CD14-positive monocyte (primary cell): ENCODE measurements around the gene ITPR3. TPM values are rescaled to one million over a fixed set of nuclear protein-coding genes. Genes with fewer than 3 reads are reported as not detected.

Experiments
- DNase-seq, 3 donors: peaks; one replicate each; pipeline ENCODE4 v3.0.0-alpha.2; 2011 to 2022
- H2AFZ ChIP-seq: 2 replicates; pipeline ENCODE4 v1.6.0; 2012; ENCODE audit warnings: mild to moderate bottlenecking, low read depth, low read length, inconsistent platforms; ENCODE audit not compliant: insufficient read depth, poor library complexity, severe bottlenecking
- H3K27ac ChIP-seq, 2 donors: 1 replicate in 1 of 2; 2 replicates in 1 of 2; pipeline ENCODE4 v1.5.1; 2012 to 2013; ENCODE audit warnings: low read length in 2 of 2, control low read depth in 1 of 2, inconsistent platforms in 1 of 2, low read depth in 1 of 2, mild to moderate bottlenecking in 1 of 2
- H3K27me3 ChIP-seq, 2 donors: one replicate each; pipeline versions ENCODE4 v1.6.0 to v1.6.1; 2011 to 2013; ENCODE audit warnings: low read length in 2 of 2; ENCODE audit not compliant: control insufficient read depth in 2 of 2, insufficient read depth in 2 of 2
- H3K36me3 ChIP-seq, 2 donors: replicated peaks in 1 of 2; 1 replicate in 1 of 2; 2 replicates in 1 of 2; pipeline versions ENCODE4 v1.5.1 to v1.6.1; 2012 to 2013; ENCODE audit warnings: low read length in 2 of 2, control low read depth in 1 of 2, inconsistent platforms in 1 of 2, mild to moderate bottlenecking in 1 of 2; ENCODE audit not compliant: insufficient read depth in 2 of 2, control insufficient read depth in 1 of 2
- H3K4me1 ChIP-seq, 2 donors: 1 replicate in 1 of 2; 2 replicates in 1 of 2; pipeline versions ENCODE4 v1.5.1 to v1.6.1; 2012 to 2013; ENCODE audit warnings: low read length in 2 of 2, control low read depth in 1 of 2, inconsistent platforms in 1 of 2, mild to moderate bottlenecking in 1 of 2, moderate library complexity in 1 of 2; ENCODE audit not compliant: insufficient read depth in 2 of 2, control insufficient read depth in 1 of 2
- H3K4me2 ChIP-seq: replicated peaks from 2 replicates; pipeline ENCODE3; 2012; ENCODE audit warnings: low read length, moderate library complexity, mild to moderate bottlenecking; ENCODE audit not compliant: poor library complexity, severe bottlenecking; ENCODE audit errors: extremely low read depth
- H3K4me3 ChIP-seq, 3 experiments: fragments of 200-600 bp in 1 of 3; sonication (generic) in 1 of 3; replicated peaks in 1 of 3; 1 replicate in 2 of 3; 2 replicates in 1 of 3; pipeline ENCODE4 v1.5.1; 2011 to 2013; ENCODE audit warnings: low read length in 3 of 3, mild to moderate bottlenecking in 3 of 3, control low read depth in 2 of 3, low read depth in 2 of 3, inconsistent platforms in 1 of 3, moderate library complexity in 1 of 3
- H3K79me2 ChIP-seq: 2 replicates; pipeline ENCODE4 v1.6.0; 2012; ENCODE audit warnings: mild to moderate bottlenecking, control low read depth, inconsistent platforms, low read length, moderate library complexity; ENCODE audit not compliant: insufficient read depth
- H3K9ac ChIP-seq: 2 replicates; pipeline ENCODE4 v1.6.0; 2017; ENCODE audit warnings: low read length, mild to moderate bottlenecking; ENCODE audit not compliant: insufficient read depth, poor library complexity, severe bottlenecking
- H3K9me3 ChIP-seq, 2 donors: replicated peaks in 1 of 2; 1 replicate in 1 of 2; 2 replicates in 1 of 2; pipeline versions ENCODE4 v1.5.1 to v1.6.1; 2012 to 2013; ENCODE audit warnings: low read length in 2 of 2, control low read depth in 1 of 2; ENCODE audit not compliant: control insufficient read depth in 1 of 2, insufficient read depth in 1 of 2
- H4K20me1 ChIP-seq: 2 replicates; pipeline ENCODE4 v1.6.0; 2012; ENCODE audit warnings: mild to moderate bottlenecking, low read length, control low read depth, moderate library complexity; ENCODE audit not compliant: insufficient read depth
- H3K27ac Mint-ChIP-seq, 7 donors: one replicate each; pipeline ENCODE4 v1.8.0; 2020; ENCODE audit warnings: mild to moderate bottlenecking in 7 of 7, mixed read lengths in 7 of 7, moderate library complexity in 6 of 7, inconsistent platforms in 2 of 7
- H3K27me3 Mint-ChIP-seq, 3 donors: one replicate each; pipeline ENCODE4 v1.8.0; 2021 to 2022; ENCODE audit warnings: low read depth in 3 of 3, mild to moderate bottlenecking in 3 of 3, mixed read lengths in 3 of 3, moderate library complexity in 3 of 3, inconsistent platforms in 1 of 3
- H3K36me3 Mint-ChIP-seq, 2 donors: one replicate each; pipeline ENCODE4 v1.8.0; 2020; ENCODE audit warnings: mixed read lengths in 2 of 2, inconsistent platforms in 1 of 2, mild to moderate bottlenecking in 1 of 2
- H3K4me1 Mint-ChIP-seq: one replicate; pipeline ENCODE4 v1.8.0; 2020; ENCODE audit warnings: mild to moderate bottlenecking, mixed read lengths
- H3K4me3 Mint-ChIP-seq, 2 donors: one replicate each; pipeline ENCODE4 v1.8.0; 2020; ENCODE audit warnings: mild to moderate bottlenecking in 2 of 2, mixed read lengths in 2 of 2, moderate library complexity in 1 of 2
- H3K9me3 Mint-ChIP-seq, 7 donors: one replicate each; pipeline ENCODE4 v1.8.0; 2020 to 2022; ENCODE audit warnings: mixed read lengths in 7 of 7, mild to moderate bottlenecking in 6 of 7, moderate library complexity in 6 of 7, inconsistent platforms in 2 of 7
- WGBS: methylation state at CpG from one replicate; pipeline ENCODE4 v1.1.5; 2013; ENCODE audit warnings: missing lambda C conversion rate; ENCODE audit not compliant: insufficient coverage; 5-methylcytosine and 5-hydroxymethylcytosine counted together
- intact Hi-C, 2 donors: fragments of 100-400 bp; cut with micrococcal nuclease; formaldehyde crosslinking; loops; one replicate each; pipeline versions ENCODE4 v1.15.0 to v1.15.1; 2023
- polyA plus RNA-seq, 3 donors: library from polyadenylated mRNA; depleted of rRNA in 1 of 3; unstranded in 2 of 3; stranded (reverse) in 1 of 3; fragments of 300-500 nt in 2 of 3; fragments of >200 nt in 1 of 3; fragmentation: Illumina TruSeq in 2 of 3; gene quantifications; 1 replicate in 2 of 3; 2 replicates in 1 of 3; pipeline ENCODE4 v1.2.3, GENCODE V29; 2012 to 2021
- TF ChIP-seq, protein P1 (sequence below): fragments of 200-600 bp; IDR thresholded peaks from one replicate; pipeline ENCODE4 v1.8.0; 2022; ENCODE audit warnings: antibody characterized with exemption, mild to moderate bottlenecking

ITPR3 gene
- polyA plus RNA-seq, 3 donors = 1.8 TPM; not detected in 2

GRCh38 chr6:33587529-33587928, 33.6 kb upstream of the ITPR3 start:
- no peak overlapping the region for H2AFZ ChIP-seq
- intact Hi-C loops = loop anchor here in 1 of 2 donors (5.0 kb wide), 1 partner anchor 115 kb away; no protein-coding TSS in a partner anchor
- no peaks in the 10 kb centered on the region for H3K36me3 ChIP-seq
- Mint-ChIP-seq H3K27ac (no peak overlapping the region), H3K27me3 (peaks cover 9 to 12% (median 11%) of the 10 kb centered on the region in 3 donors), H3K4me3 (no peak overlapping the region), H3K9me3 (peaks cover 0 to 3% (median 0%) of the 10 kb centered on the region in 7 donors), H3K36me3 (no peaks in the 10 kb centered on the region), H3K4me1 (peaks cover 17% of the 10 kb centered on the region)
- TF ChIP-seq, protein P1, sequence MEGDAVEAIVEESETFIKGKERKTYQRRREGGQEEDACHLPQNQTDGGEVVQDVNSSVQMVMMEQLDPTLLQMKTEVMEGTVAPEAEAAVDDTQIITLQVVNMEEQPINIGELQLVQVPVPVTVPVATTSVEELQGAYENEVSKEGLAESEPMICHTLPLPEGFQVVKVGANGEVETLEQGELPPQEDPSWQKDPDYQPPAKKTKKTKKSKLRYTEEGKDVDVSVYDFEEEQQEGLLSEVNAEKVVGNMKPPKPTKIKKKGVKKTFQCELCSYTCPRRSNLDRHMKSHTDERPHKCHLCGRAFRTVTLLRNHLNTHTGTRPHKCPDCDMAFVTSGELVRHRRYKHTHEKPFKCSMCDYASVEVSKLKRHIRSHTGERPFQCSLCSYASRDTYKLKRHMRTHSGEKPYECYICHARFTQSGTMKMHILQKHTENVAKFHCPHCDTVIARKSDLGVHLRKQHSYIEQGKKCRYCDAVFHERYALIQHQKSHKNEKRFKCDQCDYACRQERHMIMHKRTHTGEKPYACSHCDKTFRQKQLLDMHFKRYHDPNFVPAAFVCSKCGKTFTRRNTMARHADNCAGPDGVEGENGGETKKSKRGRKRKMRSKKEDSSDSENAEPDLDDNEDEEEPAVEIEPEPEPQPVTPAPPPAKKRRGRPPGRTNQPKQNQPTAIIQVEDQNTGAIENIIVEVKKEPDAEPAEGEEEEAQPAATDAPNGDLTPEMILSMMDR = no peak
- H3K9ac ChIP-seq = no peak overlapping the region
- no peak overlapping the region for H3K4me2 ChIP-seq
- peaks cover 0 to 4% of the 10 kb centered on the region in 2 donors for H3K27me3 ChIP-seq
- no peak for DNase-seq
- peaks cover 9 to 12% of the 10 kb centered on the region in 2 donors for H3K4me1 ChIP-seq
- no peaks in the 10 kb centered on the region for H3K79me2 ChIP-seq
- WGBS = 95% methylated on average over 5 of the region's 8 CpGs
- no peak overlapping the region for H3K27ac ChIP-seq
- H4K20me1 ChIP-seq = no peaks in the 10 kb centered on the region
- no peaks in the 10 kb centered on the region for H3K9me3 ChIP-seq
- no peak overlapping the region for H3K4me3 ChIP-seq

DNA sequence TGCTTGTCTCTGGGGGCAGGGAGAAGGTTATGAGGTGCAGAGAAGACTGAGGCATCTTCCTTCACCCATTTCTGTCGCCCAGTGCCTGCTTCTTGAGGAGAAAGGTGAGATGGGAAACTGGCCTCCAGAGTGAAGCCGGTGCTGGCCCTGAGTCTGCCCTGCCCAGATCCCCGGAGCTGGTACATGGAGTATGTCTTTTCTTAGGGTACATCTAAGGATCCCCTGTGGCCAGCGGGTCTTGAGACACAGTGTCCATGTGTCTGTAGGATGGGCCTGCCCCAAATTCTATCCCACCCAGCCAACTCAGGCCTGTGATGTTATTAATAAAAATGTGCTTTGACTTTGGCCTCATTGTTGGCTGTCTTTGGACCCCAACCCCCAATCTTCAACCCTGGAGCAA, 32.2 kb upstream of the ITPR3 start:
- Histone ChIP-seq H2AFZ (no peak overlapping the region), H3K36me3 (no peaks in the 10 kb centered on the region), H3K9ac (no peak overlapping the region), H3K27ac (no peak overlapping the region), H3K9me3 (no peaks in the 10 kb centered on the region), H3K4me1 (peaks cover 9 to 21% of the 10 kb centered on the region in 2 donors), H4K20me1 (no peaks in the 10 kb centered on the region), H3K4me3 (no peak overlapping the region), H3K79me2 (no peaks in the 10 kb centered on the region), H3K27me3 (peaks cover 3 to 14% of the 10 kb centered on the region in 2 donors), H3K4me2 (no peak overlapping the region)
- DNase-seq = no peak
- Mint-ChIP-seq H3K27me3 (peaks cover 18 to 23% (median 22%) of the 10 kb centered on the region in 3 donors), H3K4me3 (no peak overlapping the region), H3K9me3 (peaks cover 0 to 3% (median 0%) of the 10 kb centered on the region in 7 donors), H3K36me3 (no peaks in the 10 kb centered on the region), H3K27ac (no peak overlapping the region), H3K4me1 (peaks cover 27% of the 10 kb centered on the region)
- 100% methylated on average over 2 of the region's 4 CpGs for WGBS
- intact Hi-C loops = loop anchor here in 1 of 2 donors (5.0 kb wide), 1 partner anchor 113 kb away; no protein-coding TSS in a partner anchor
- TF ChIP-seq, protein P1 = no peak
